NT2/D1 (cell line): ENCODE results near the gene C10orf62.

Experiments
- DNase-seq: peaks from one replicate; pipeline ENCODE4 v3.0.0-alpha.2; 2011; ENCODE audit warnings: low read depth, low spot score
- H3K27me3 ChIP-seq: 2 replicates; pipeline ENCODE4 v1.6.0; 2011; ENCODE audit warnings: mild to moderate bottlenecking; ENCODE audit not compliant: insufficient read length, insufficient read depth
- H3K36me3 ChIP-seq: 2 replicates; pipeline ENCODE4 v1.6.1; 2011; ENCODE audit warnings: mild to moderate bottlenecking, low read length, mixed read lengths; ENCODE audit not compliant: insufficient read depth, insufficient read length
- H3K4me1 ChIP-seq: 2 replicates; pipeline ENCODE4 v1.5.1; 2011; ENCODE audit not compliant: insufficient read depth, insufficient read length
- H3K4me3 ChIP-seq: 2 replicates; pipeline ENCODE4 v1.5.1; 2011; ENCODE audit warnings: low read depth; ENCODE audit not compliant: insufficient read length
- H3K9ac ChIP-seq: 2 replicates; pipeline ENCODE4 v1.6.0; 2011; ENCODE audit warnings: low read depth; ENCODE audit not compliant: insufficient read length
- H3K9me3 ChIP-seq: 2 replicates; pipeline ENCODE4 v1.5.1; 2011; ENCODE audit warnings: mild to moderate bottlenecking, low read length; ENCODE audit not compliant: insufficient read depth
- YY1 ChIP-seq: IDR thresholded peaks from 2 replicates; pipeline ENCODE4 v1.6.1; 2011; ENCODE audit not compliant: insufficient read length, insufficient read depth
- ZNF274 ChIP-seq: IDR thresholded peaks from 2 replicates; pipeline ENCODE4 v1.6.1; 2011; ENCODE audit warnings: mild to moderate bottlenecking, low read depth, low read length

Gene C10orf62

GRCh38 chr10:97640174-97640867, 50.8 kb downstream of the C10orf62 start, which contains the start of gene PI4K2A:
TSS of gene PI4K2A (plus strand) at chr10:97640671. CDS start at chr10:97640743, 72 bp downstream.
- DNase-seq, result peak; percentile 99
- Histone ChIP-seq H3K9ac (peak within 1 kb of the TSS; percentile 91), H3K4me3 (peak within 1 kb of the TSS; percentile 85), H3K9me3 (no peaks in the 10 kb centered on the region), H3K36me3 (peaks cover 12% of the 10 kb centered on the region), H3K27me3 (no peaks in the 10 kb centered on the region), H3K4me1 (no peaks in the 10 kb centered on the region)
- TF ChIP-seq YY1 (no peak), ZNF274 (no peak)
